Liver (tissue), 9 donors: Measurements from ENCODE around the gene ATP2B1. TPM values are rescaled to one million over a fixed set of nuclear protein-coding genes. Genes with fewer than 3 reads are reported as not detected.
A peak's percentile ranks its signal among the peaks of the same experiment; 100 is the strongest.

Experiments used
- DNase-seq: peaks from one replicate; pipeline ENCODE4 v3.0.0-alpha.2; 2017; ENCODE audit warnings: low spot score
- H3K27ac ChIP-seq, 2 donors: one replicate each; pipeline ENCODE4 v1.7.0; 2013; ENCODE audit warnings: inconsistent platforms in 2 of 2, low read length in 2 of 2, control low read depth in 1 of 2, low read depth in 1 of 2, mild to moderate bottlenecking in 1 of 2
- H3K27me3 ChIP-seq, 4 donors: one replicate each; pipeline versions ENCODE4 v1.6.1 to v1.7.0; 2013; ENCODE audit warnings: low read length in 3 of 4, inconsistent platforms in 1 of 4, mild to moderate bottlenecking in 1 of 4, moderate library complexity in 1 of 4; ENCODE audit not compliant: control insufficient read depth in 4 of 4, insufficient read depth in 4 of 4
- H3K36me3 ChIP-seq, 4 donors: one replicate each; pipeline versions ENCODE4 v1.6.1 to v1.7.0; 2013; ENCODE audit warnings: low read length in 3 of 4, mild to moderate bottlenecking in 3 of 4, low read depth in 1 of 4, moderate library complexity in 1 of 4; ENCODE audit not compliant: control insufficient read depth in 4 of 4, insufficient read depth in 3 of 4
- H3K4me1 ChIP-seq, 4 donors: one replicate each; pipeline versions ENCODE4 v1.6.1 to v1.7.0; 2013; ENCODE audit warnings: low read length in 3 of 4, mild to moderate bottlenecking in 3 of 4, moderate library complexity in 1 of 4; ENCODE audit not compliant: control insufficient read depth in 4 of 4, insufficient read depth in 4 of 4
- H3K4me3 ChIP-seq, 3 donors: one replicate each; pipeline versions ENCODE4 v1.6.1 to v1.7.0; 2013; ENCODE audit warnings: low read length in 3 of 3, control low read depth in 1 of 3, low read depth in 1 of 3, mild to moderate bottlenecking in 1 of 3
- H3K9ac ChIP-seq, 2 donors: one replicate each; pipeline ENCODE4 v1.7.0; 2013; ENCODE audit warnings: low read length in 2 of 2, mild to moderate bottlenecking in 2 of 2, moderate library complexity in 2 of 2, control low read depth in 1 of 2, low read depth in 1 of 2
- H3K9me3 ChIP-seq, 4 donors: one replicate each; pipeline versions ENCODE4 v1.6.1 to v1.7.0; 2013; ENCODE audit warnings: low read length in 3 of 4; ENCODE audit not compliant: control insufficient read depth in 4 of 4
- FOXA2 ChIP-seq: IDR thresholded peaks from 2 replicates; pipeline ENCODE4 v1.6.1; 2016; ENCODE audit warnings: antibody characterized with exemption
- HNF4A ChIP-seq, 2 donors: conservative IDR thresholded peaks; 2 replicates each; pipeline ENCODE4 v1.6.1; 2016; ENCODE audit warnings: antibody characterized with exemption in 2 of 2, mild to moderate bottlenecking in 2 of 2
- HNF4G ChIP-seq: IDR thresholded peaks from 2 replicates; pipeline ENCODE4 v1.6.1; 2016; ENCODE audit warnings: antibody characterized with exemption
- MAX ChIP-seq: IDR thresholded peaks from 2 replicates; pipeline ENCODE4 v1.6.1; 2016; ENCODE audit warnings: antibody characterized with exemption
- NR2F2 ChIP-seq: IDR thresholded peaks from 2 replicates; pipeline ENCODE4 v1.6.1; 2016; ENCODE audit warnings: antibody characterized with exemption
- RAD21 ChIP-seq, 2 donors: IDR thresholded peaks; 2 replicates each; pipeline ENCODE4 v1.6.1; 2016; ENCODE audit warnings: antibody characterized with exemption in 2 of 2, mild to moderate bottlenecking in 2 of 2
- SP1 ChIP-seq: IDR thresholded peaks from 2 replicates; pipeline ENCODE4 v1.6.1; 2018; ENCODE audit warnings: antibody characterized with exemption, mild to moderate bottlenecking
- TAF1 ChIP-seq: conservative IDR thresholded peaks from 2 replicates; pipeline ENCODE4 v1.6.1; 2016; ENCODE audit warnings: antibody characterized with exemption, mild to moderate bottlenecking
- YY1 ChIP-seq: IDR thresholded peaks from 2 replicates; pipeline ENCODE4 v1.6.1; 2016; ENCODE audit warnings: antibody characterized with exemption, mild to moderate bottlenecking
- ZBTB33 ChIP-seq: IDR thresholded peaks from 2 replicates; pipeline ENCODE4 v1.6.1; 2016; ENCODE audit warnings: antibody characterized with exemption
- WGBS: extraction: QIAGEN DNeasy Blood & Tissue Kit; methylation state at CpG from one replicate; pipeline ENCODE4 v1.1.7; 2013; 5-methylcytosine and 5-hydroxymethylcytosine counted together
- polyA plus RNA-seq, 2 donors: library from polyadenylated mRNA; stranded (reverse) in 1 of 2; unstranded in 1 of 2; fragments of 200-250 nt in 1 of 2; fragments of >200 nt in 1 of 2; fragmentation: Nextera tagmentation in 1 of 2; extraction: Ambion mirVana in 1 of 2; gene quantifications; one replicate each; pipeline versions ENCODE4 v1.2.1 to v1.2.3, GENCODE V29; 2013 to 2015
- total RNA-seq, 2 donors: library from RNA; depleted of rRNA; stranded (reverse); fragments of >200 nt; gene quantifications; one replicate each; pipeline ENCODE4 v1.2.3, GENCODE V29; 2014
- TF ChIP-seq, protein P1 (sequence below): fragments of 150-350 bp; IDR thresholded peaks from 2 replicates; pipeline ENCODE4 v1.5.1; 2017; ENCODE audit warnings: improper control_type of control experiment, low read depth, low read length; ENCODE audit not compliant: missing input control
- TF ChIP-seq, protein P2 (sequence below): IDR thresholded peaks from 2 replicates; pipeline ENCODE4 v1.6.1; 2016; ENCODE audit warnings: antibody characterized with exemption
- donor health status: healthy.
- donor health status: healthy.
- donor health status: healthy.
- donor health status: healthy.
- donor health status: healthy.

Gene ATP2B1
- total and polyA plus RNA-seq, 4 donors: 7.3 to 41.1 (median 22.8) TPM

DNA sequence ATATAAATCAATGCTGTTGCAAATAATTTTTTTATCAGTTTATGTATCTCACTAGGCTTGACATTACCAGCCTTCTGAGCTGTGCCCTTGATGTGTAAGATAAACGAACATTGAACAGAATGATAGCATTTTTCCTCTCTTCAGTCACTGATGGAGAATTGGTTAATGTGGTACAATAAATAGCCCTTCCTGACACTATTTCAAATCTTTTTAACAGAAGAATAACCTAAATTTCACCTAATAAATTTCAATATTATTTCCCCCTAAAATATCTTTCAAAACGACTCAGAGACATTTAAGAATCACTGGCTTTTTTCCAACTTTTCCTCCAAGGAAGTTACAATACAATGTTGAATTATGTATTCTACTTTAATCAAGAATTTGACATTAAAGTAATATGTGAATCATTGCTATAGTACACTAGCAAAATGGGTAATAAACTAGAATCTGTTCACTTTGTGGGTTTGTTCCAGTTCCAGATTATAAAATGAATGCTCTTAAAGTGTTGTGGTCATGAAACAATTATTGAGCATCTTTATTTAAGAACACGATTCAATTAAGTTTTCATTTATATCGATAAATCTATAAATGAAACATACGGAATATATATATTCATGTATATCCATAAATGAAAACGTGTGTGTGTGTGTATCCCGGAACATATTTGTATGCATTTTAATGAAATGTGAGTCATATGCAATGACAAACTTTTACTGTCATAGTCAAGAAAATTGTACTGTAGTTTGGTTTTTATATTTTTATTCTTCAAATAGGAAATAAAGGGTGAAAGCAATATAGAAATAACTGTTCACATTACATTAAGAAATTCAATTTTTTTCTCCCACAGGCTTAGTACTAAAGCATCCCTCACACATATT, 2.5 kb upstream of the ATP2B1 start:
- no peak overlapping the region for H3K4me3 ChIP-seq
- H3K9ac ChIP-seq: no peak overlapping the region
- H3K9me3 ChIP-seq: no peaks in the 10 kb centered on the region
- H3K4me1 ChIP-seq: peaks cover 0 to 16% (median 7%) of the 10 kb centered on the region in 4 donors
- H3K36me3 ChIP-seq: no peaks in the 10 kb centered on the region
- H3K27ac ChIP-seq: no peak overlapping the region
- WGBS: 78% methylated on average over 7 of the region's 7 CpGs
- DNase-seq: no peak
- TF ChIP-seq NR2F2: no peak
- TF ChIP-seq MAX: no peak
- TF ChIP-seq RAD21 (IDR thresholded peaks at IDR 0.05): no peak
- TF ChIP-seq HNF4A (conservative IDR thresholded peaks at IDR 0.05): no peak
- TF ChIP-seq ZBTB33: no peak
- TF ChIP-seq, protein P1, sequence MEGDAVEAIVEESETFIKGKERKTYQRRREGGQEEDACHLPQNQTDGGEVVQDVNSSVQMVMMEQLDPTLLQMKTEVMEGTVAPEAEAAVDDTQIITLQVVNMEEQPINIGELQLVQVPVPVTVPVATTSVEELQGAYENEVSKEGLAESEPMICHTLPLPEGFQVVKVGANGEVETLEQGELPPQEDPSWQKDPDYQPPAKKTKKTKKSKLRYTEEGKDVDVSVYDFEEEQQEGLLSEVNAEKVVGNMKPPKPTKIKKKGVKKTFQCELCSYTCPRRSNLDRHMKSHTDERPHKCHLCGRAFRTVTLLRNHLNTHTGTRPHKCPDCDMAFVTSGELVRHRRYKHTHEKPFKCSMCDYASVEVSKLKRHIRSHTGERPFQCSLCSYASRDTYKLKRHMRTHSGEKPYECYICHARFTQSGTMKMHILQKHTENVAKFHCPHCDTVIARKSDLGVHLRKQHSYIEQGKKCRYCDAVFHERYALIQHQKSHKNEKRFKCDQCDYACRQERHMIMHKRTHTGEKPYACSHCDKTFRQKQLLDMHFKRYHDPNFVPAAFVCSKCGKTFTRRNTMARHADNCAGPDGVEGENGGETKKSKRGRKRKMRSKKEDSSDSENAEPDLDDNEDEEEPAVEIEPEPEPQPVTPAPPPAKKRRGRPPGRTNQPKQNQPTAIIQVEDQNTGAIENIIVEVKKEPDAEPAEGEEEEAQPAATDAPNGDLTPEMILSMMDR: no peak
- TF ChIP-seq YY1: no peak
- no peak for TF ChIP-seq SP1
- TF ChIP-seq FOXA2: no peak
- TF ChIP-seq, protein P2, sequence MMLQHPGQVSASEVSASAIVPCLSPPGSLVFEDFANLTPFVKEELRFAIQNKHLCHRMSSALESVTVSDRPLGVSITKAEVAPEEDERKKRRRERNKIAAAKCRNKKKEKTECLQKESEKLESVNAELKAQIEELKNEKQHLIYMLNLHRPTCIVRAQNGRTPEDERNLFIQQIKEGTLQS: no peak
- no peaks in the 10 kb centered on the region for H3K27me3 ChIP-seq

GRCh38 chr12:89709995-89710872, 1.6 kb upstream of the ATP2B1 start:
- Histone ChIP-seq H3K4me1 (peaks cover 0 to 16% (median 7%) of the 10 kb centered on the region in 4 donors), H3K9me3 (no peaks in the 10 kb centered on the region), H3K9ac (peak overlapping the region; percentile 33 to 72), H3K27ac (peak overlapping the region; percentile 80 to 95), H3K4me3 (peak overlapping the region; percentile 27 to 98 (median 87)), H3K36me3 (no peaks in the 10 kb centered on the region), H3K27me3 (no peaks in the 10 kb centered on the region)
- WGBS: 2% methylated on average over 45 of the region's 45 CpGs
- TF ChIP-seq TAF1 (peak; percentile 10), MAX (no peak), HNF4G (no peak), RAD21 (IDR thresholded peaks at IDR 0.05) (peak in 1 of 2 donors; percentile 41), YY1 (peak; percentile 52), FOXA2 (no peak)
- DNase-seq: peak; percentile 72
